NCI-H1694 (cell line): Measurements from ENCODE around the gene BCO1.

Experiments used
- DNase-seq: peaks from one replicate; lab custom pipeline; 2025; lab: John Stamatoyannopoulos, UW

Gene BCO1

DNA sequence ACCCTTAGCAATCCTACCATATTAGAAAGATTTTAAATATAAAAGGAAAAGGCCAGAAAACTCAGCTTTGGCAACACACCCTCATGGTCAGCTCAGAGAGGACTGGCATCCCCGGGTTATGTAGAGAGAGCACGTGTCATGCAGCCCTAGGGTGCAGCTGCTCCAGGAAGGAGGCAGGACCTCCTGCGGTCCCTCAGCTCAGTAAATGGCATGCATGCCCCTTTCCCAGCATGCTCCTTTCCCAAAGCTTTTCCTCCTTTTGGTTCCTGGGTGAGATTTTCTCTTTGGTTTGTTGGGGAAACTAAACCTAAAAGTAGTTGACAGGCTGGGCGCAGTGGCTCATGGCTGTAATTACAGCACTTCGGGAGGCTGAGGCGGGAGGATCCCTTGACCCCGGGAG lies 80.2 kb downstream of the BCO1 start:
- DNase-seq, result no peak

DNA sequence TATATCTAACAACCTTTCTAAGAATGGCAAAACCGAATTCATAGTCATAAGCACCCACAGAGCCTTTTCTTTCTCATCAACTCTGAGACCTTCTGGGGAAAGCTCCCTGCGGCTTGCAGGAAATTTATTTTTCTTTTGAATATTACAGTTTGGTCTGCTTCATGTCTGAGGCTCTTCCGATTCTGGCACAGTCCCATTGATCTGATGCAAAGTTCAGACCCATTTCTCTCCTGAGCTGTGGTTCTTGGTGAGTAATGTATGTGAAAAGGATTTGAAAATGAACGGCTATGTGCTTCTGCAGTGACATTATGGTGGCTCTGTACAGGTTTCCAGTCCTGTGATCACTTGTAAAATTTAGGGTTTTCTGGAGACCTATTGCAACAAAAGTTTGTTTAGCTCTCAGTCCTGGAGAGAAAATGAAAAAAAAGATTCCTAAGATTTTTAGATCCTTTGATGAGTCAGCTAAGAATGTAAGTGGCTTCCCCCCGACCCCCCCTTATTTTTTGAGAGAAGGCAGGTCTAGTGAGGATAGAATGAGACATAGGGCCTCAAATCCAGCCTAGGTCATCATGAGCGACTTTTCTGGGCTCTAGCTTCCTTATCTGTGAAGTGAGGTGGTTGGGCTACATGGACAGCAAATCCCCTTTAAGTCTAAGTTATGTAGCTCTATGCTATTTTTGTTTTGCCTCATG lies 80.9 kb downstream of the BCO1 start:
- no peak for DNase-seq

DNA sequence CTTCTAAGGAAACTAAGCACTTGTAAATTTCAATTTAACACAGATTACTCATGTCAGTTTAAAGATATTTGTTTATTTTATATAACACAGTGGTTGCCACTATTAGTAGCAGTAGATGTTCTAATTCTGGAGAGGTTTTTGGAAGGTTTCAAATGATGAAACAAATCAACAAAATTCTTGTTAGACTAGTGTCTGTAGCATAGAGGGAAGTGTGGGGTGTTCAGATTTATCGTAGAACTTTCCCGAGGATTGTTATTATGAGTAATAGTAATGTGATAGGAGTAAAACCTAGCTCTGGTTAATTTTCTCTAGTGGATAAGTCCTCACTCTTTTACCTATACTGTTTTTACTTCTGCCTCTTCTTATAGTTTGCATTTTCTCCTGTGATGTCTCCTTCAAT lies 82.5 kb downstream of the BCO1 start:
- DNase-seq, result no peak

DNA sequence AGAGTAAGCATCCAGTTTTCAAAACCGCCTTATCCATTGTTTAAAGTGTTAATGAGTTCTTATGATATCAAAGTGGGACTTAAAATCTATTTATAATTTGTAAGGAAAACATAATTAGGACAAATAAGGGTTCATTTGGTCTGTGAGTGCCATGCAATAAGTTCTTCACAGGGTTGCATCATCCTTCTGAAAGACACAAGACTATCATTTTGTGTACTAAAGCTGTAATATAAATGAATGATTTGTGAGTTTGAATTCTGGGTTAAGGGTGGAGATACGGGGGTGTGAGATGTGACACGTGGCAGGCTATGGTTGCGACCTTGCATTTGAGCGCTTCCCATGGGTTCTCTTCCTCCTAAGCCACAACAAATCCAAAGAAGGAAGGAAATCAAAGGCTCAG lies 83.0 kb downstream of the BCO1 start:
- DNase-seq, result no peak

DNA sequence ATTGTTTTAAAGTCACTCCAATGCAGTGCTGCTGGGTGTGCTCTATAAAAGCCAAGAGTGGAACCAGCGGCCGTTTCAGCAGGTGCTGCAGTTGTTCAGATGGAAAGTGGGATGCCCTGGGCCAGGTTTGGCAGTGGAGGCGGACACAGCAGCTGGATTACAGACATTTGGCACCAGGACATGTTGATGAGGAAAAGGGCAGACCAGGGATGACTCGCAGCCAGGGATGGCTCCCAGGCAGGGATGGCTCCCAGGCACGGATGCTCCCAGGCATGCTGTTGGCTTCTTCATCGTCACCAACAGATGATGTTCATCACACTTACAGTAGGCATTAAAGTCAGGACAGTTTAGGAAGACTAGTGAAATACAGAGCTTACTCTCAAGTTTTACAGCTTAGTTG lies 86.3 kb downstream of the BCO1 start:
- no peak for DNase-seq

DNA sequence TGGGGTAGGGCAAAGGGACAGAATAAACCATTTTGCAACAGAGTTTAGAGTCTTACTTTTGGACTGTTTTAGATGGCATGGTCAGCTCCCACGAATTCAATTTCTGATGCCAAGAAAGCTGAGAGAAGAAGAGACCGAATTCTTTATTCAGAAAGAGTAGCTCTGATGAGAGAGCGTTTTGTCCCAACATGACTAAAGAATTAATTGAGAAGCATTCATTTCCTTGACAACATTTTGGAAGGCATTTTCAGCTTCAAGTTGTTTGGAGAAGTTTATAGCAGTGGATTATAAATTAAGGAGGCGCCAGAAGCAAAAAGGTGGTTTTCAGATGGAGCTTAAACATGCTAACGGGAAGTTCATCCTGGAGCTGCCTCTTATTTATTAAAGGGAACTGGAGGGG lies 88.5 kb downstream of the BCO1 start:
- DNase-seq, result no peak

DNA sequence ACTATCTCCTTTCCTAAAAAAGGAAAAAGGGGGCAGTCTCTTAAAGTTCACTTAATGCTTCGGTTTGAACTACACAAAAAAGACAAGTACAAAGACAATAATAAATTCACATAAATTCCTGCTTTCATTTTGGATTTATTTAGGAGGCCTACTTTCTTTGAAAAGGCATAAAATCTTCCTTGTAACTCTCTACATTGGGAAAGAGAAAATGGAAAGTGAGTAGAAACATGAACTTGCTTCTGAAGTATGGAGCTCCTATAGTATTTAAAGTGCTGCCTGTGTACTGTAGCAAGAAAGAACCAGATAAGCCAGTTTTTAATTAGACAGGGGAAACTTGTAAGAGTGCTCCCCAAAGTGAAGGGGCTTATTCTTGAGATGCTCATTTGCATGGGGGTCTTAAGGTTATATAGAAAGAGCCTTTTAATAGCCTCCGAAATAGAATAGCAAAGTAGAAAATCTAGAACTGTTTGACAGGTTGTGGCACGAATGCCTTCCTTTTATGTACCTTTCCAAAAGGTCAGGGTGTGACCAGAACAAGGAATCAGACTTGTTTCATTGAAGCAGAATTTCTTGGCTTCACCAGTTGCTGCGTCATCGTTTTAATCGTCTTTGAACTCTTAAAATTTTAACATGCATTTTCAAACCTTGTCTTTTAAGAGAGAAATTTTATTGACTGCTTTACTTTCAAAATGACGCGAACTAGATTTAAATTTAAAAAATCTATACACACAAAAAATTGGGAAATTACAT lies 89.1 kb downstream of the BCO1 start:
- DNase-seq, result no peak

DNA sequence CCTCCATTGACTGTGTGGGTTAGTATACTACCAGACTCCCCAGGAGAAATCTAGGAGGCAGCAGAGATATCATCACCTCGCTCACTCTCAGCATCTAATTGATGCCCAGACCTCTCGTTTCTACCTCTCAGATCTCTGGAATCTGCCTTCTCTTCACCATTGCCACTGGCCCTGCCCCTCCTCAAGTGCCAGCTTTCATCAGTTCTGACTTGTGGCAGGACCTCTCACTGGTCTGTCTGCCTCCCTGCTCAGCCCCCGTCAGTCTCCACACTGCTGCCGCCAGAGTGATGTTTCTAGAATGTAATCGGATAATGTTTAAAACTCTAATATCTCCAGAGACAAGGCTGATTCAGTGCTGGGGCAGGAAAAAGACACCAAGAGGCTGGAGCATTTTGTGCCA lies 91.5 kb downstream of the BCO1 start:
- no peak for DNase-seq

DNA sequence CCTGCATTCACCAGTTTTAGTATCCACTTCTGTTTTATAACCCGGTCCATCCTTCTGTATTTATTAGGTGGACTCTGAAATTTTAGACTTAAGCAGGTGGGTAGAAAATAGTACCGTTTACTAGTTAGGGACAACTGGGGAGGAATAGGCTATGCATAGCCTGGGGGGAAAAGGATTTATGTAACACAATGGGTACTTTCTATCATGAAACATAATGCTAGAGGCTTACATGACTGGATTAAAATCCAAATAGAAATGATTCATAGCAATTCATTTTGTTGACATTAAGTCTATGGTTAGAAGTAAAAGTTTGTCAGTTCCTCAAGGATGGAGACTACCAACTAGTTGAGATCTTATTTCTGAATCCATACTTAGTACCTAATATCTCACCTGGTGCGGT lies 94.9 kb downstream of the BCO1 start:
- DNase-seq, result no peak

DNA sequence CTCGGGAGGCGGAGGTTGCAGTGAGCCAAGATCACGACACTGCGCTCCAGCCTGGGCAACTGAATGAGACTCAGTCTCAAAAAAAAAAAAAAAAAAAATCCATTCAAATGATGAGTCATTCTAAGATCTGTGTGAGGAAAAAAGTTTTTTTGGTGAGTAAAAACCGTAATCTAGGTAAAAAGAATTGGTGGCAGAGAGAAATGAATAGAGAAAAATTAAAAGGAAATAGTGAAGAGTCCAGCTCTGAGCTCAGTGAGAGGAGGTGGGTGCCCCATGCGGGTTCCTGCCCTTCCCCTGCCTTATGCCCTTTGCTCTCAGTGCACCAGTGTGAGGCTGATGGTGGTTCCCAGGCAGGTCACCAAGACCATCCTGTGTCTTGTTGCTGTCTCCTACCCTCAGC lies 97.2 kb downstream of the BCO1 start:
- DNase-seq, result no peak

DNA sequence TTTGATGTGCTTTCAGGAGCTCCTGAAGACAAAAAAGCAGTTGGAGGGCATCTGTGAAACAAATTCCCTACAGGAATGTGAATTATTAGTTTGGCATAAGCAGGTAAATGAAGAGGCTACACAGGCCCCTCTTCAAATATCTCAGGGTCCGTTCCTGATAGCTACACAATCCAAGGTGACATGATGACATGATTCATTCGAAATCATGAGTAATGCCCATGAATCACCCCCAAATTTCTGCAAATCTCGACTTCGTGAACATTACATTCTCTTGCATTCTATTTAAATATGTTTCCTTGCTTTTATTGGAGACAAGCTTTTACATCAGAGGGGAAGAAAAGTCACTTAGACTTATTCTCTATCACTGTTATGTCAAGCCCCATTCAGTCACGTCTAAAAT lies 98.6 kb downstream of the BCO1 start:
- DNase-seq, result no peak
